GM18499 (cell line): ENCODE data around the gene CHST8.

ENCODE experiments used
- ATAC-seq: cut with Tn5 transposase; IDR thresholded peaks from one replicate; pipeline ENCODE4 v1.9.1; 2021; ENCODE audit warnings: moderate number of reproducible peaks; ENCODE audit not compliant: insufficient read depth, unreplicated experiment

CHST8 gene

GRCh38 chr19:33705090-33705847, 83.5 kb downstream of the CHST8 start:
- no peak for ATAC-seq

GRCh38 chr19:33705860-33706259, 84.1 kb downstream of the CHST8 start:
- no peak for ATAC-seq

GRCh38 chr19:33706631-33707030, 84.9 kb downstream of the CHST8 start:
- ATAC-seq = no peak

GRCh38 chr19:33712268-33712667, 90.5 kb downstream of the CHST8 start:
- ATAC-seq = no peak

GRCh38 chr19:33713194-33713593, 91.4 kb downstream of the CHST8 start:
- no peak for ATAC-seq

- ATAC-seq = no peak
Observed at GRCh38 chr19:33714149-33714548, 92.4 kb downstream of the CHST8 start.

GRCh38 chr19:33715462-33715861, 93.7 kb downstream of the CHST8 start:
- no peak for ATAC-seq

GRCh38 chr19:33717878-33718277, 96.1 kb downstream of the CHST8 start:
- ATAC-seq = no peak

- no peak for ATAC-seq
Observed at GRCh38 chr19:33718651-33719254, 97.0 kb downstream of the CHST8 start.

GRCh38 chr19:33719366-33720154, 97.8 kb downstream of the CHST8 start:
- ATAC-seq = no peak

GRCh38 chr19:33720155-33720493, 98.4 kb downstream of the CHST8 start:
- ATAC-seq = no peak

GRCh38 chr19:33720691-33721682, 99.2 kb downstream of the CHST8 start:
- no peak for ATAC-seq

- no peak for ATAC-seq
Observed at GRCh38 chr19:33721735-33722297, 100.1 kb downstream of the CHST8 start.

- ATAC-seq = no peak
Observed at GRCh38 chr19:33722456-33723239, 100.9 kb downstream of the CHST8 start.

- ATAC-seq = no peak
Observed at GRCh38 chr19:33723512-33723911, 101.8 kb downstream of the CHST8 start.

- ATAC-seq = no peak
Observed at GRCh38 chr19:33724021-33724720, 102.4 kb downstream of the CHST8 start.

- ATAC-seq = no peak
Observed at GRCh38 chr19:33724721-33725060, 102.9 kb downstream of the CHST8 start.

- ATAC-seq = no peak
Observed at GRCh38 chr19:33725567-33725966, 103.8 kb downstream of the CHST8 start.

- no peak for ATAC-seq
Observed at GRCh38 chr19:33726756-33727155, 105.0 kb downstream of the CHST8 start.
